Mesendoderm (in vitro differentiated cells): Measurements from ENCODE around the gene PHF2.

Experiments
- DNase-seq: peaks from one replicate; pipeline ENCODE4 v3.0.0; 2013
- H2AK5ac ChIP-seq: 2 replicates; pipeline ENCODE4 v1.6.1; 2013; ENCODE audit warnings: low read length, inconsistent platforms
- H2BK120ac ChIP-seq: 2 replicates; pipeline ENCODE4 v1.6.1; 2013; ENCODE audit warnings: low read depth, mild to moderate bottlenecking, low read length, moderate library complexity, mixed read lengths
- H2BK15ac ChIP-seq: replicated peaks from 2 replicates; pipeline ENCODE4 v1.6.1; 2013; ENCODE audit warnings: low read depth, mild to moderate bottlenecking, moderate library complexity
- H2BK5ac ChIP-seq: 2 replicates; pipeline ENCODE4 v1.6.1; 2013; ENCODE audit warnings: low read length, inconsistent platforms
- H3K18ac ChIP-seq: 2 replicates; pipeline ENCODE4 v1.6.1; 2013; ENCODE audit warnings: mild to moderate bottlenecking, low read length, mixed read lengths
- H3K23ac ChIP-seq: one replicate; pipeline ENCODE4 v1.6.1; 2013; ENCODE audit warnings: low read length
- H3K27ac ChIP-seq: 2 replicates; pipeline ENCODE4 v1.5.1; 2013; ENCODE audit warnings: low read depth, mild to moderate bottlenecking, inconsistent platforms, low read length, moderate library complexity
- H3K27me3 ChIP-seq: 2 replicates; pipeline ENCODE4 v1.6.1; 2013; ENCODE audit warnings: low read length, control low read depth, mild to moderate bottlenecking, inconsistent platforms; ENCODE audit not compliant: insufficient read depth, poor library complexity
- H3K36me3 ChIP-seq: 2 replicates; pipeline ENCODE4 v1.6.1; 2013; ENCODE audit warnings: low read length, inconsistent platforms; ENCODE audit not compliant: control insufficient read depth, insufficient read depth
- H3K4ac ChIP-seq: one replicate; pipeline ENCODE4 v1.6.1; 2013; ENCODE audit warnings: low read depth, mild to moderate bottlenecking, low read length, moderate library complexity
- H3K4me1 ChIP-seq: 2 replicates; pipeline ENCODE4 v1.6.1; 2013; ENCODE audit warnings: low read depth, low read length, inconsistent platforms; ENCODE audit not compliant: control insufficient read depth
- H3K4me2 ChIP-seq: 2 replicates; pipeline ENCODE4 v1.6.1; 2013; ENCODE audit warnings: low read length
- H3K4me3 ChIP-seq: 2 replicates; pipeline ENCODE4 v1.5.1; 2013; ENCODE audit warnings: mild to moderate bottlenecking, low read length
- H3K56ac ChIP-seq: one replicate; pipeline ENCODE4 v1.6.1; 2013; ENCODE audit warnings: low read length
- H3K79me1 ChIP-seq: 2 replicates; pipeline ENCODE4 v1.6.1; 2013; ENCODE audit warnings: low read length, inconsistent platforms
- H3K79me2 ChIP-seq: 2 replicates; pipeline ENCODE4 v1.6.1; 2013; ENCODE audit warnings: mild to moderate bottlenecking, low read length; ENCODE audit not compliant: control insufficient read depth, insufficient read depth
- H3K9ac ChIP-seq: 2 replicates; pipeline ENCODE4 v1.6.1; 2013; ENCODE audit warnings: low read length, inconsistent platforms
- H4K5ac ChIP-seq: one replicate; pipeline ENCODE4 v1.6.1; 2013; ENCODE audit warnings: low read length
- H4K8ac ChIP-seq: one replicate; pipeline ENCODE4 v1.6.1; 2013; ENCODE audit warnings: low read depth, mild to moderate bottlenecking, control low read depth, low read length, moderate library complexity
- WGBS: extraction: QIAGEN DNeasy Blood & Tissue Kit; methylation state at CpG from one replicate; pipeline ENCODE4 v1.1.7; 2013; ENCODE audit warnings: low lambda C conversion rate, missing lambda C conversion rate; ENCODE audit not compliant: insufficient coverage; ENCODE audit errors: extremely low coverage; 5-methylcytosine and 5-hydroxymethylcytosine counted together

Gene PHF2

GRCh38 chr9:93667006-93667405 lies 90.6 kb downstream of the PHF2 start:
- WGBS = no CpG with 5 or more reads among the region's 18 CpGs
- no peaks in the 10 kb centered on the region for H3K4me1 ChIP-seq

DNA sequence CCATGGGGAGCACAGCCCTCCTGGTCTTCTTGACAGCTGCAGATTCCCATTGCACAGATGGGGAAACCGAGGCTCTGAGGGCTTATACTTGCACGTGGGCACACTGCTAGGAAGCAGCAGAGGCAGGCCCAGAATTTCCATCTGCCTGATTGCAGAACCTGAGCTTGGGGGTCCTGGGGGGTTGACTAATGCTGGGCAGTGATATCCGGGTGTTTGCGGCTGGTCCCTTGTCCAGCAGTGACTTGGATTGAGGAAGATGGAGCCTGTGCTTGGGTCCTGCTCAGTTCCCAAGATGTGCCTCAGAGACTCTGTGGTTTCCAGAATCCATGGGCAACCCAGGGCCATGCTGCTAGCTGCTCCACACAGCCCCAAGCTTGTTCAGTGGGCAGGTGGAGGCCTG lies 91.2 kb downstream of the PHF2 start:
- Histone ChIP-seq H3K4ac (no peak overlapping the region), H3K56ac (no peak overlapping the region), H2BK15ac (no peak overlapping the region), H3K4me2 (no peak overlapping the region), H3K23ac (no peak overlapping the region), H4K5ac (no peak overlapping the region), H3K79me1 (no peaks in the 10 kb centered on the region), H3K27ac (no peak overlapping the region), H2BK5ac (no peak overlapping the region), H2BK120ac (no peak overlapping the region), H2AK5ac (no peak overlapping the region), H3K9ac (no peak overlapping the region), H3K36me3 (peaks cover 3% of the 10 kb centered on the region), H3K4me1 (no peaks in the 10 kb centered on the region), H3K18ac (no peak overlapping the region), H4K8ac (no peak overlapping the region), H3K79me2 (no peaks in the 10 kb centered on the region), H3K27me3 (no peaks in the 10 kb centered on the region), H3K4me3 (no peak overlapping the region)
- no peak for DNase-seq
- WGBS = no CpG with 5 or more reads among the region's 4 CpGs

More at GRCh38 chr9:93667006-93667405, 90.6 kb downstream of the PHF2 start:
- no peak for DNase-seq
- Histone ChIP-seq H2BK120ac (no peak overlapping the region), H3K4me3 (no peak overlapping the region), H3K27me3 (no peaks in the 10 kb centered on the region), H2AK5ac (no peak overlapping the region), H3K56ac (no peak overlapping the region), H3K9ac (no peak overlapping the region), H3K18ac (no peak overlapping the region), H3K27ac (no peak overlapping the region), H3K79me1 (no peaks in the 10 kb centered on the region), H4K8ac (no peak overlapping the region), H4K5ac (no peak overlapping the region), H3K4ac (no peak overlapping the region), H3K23ac (no peak overlapping the region), H2BK15ac (no peak overlapping the region), H3K36me3 (peaks cover 3% of the 10 kb centered on the region), H2BK5ac (no peak overlapping the region), H3K4me2 (no peak overlapping the region), H3K79me2 (no peaks in the 10 kb centered on the region)

GRCh38 chr9:93668261-93668871 lies 92.0 kb downstream of the PHF2 start:
- Histone ChIP-seq H2BK5ac (no peak overlapping the region), H3K27ac (no peak overlapping the region), H4K5ac (no peak overlapping the region)

DNA sequence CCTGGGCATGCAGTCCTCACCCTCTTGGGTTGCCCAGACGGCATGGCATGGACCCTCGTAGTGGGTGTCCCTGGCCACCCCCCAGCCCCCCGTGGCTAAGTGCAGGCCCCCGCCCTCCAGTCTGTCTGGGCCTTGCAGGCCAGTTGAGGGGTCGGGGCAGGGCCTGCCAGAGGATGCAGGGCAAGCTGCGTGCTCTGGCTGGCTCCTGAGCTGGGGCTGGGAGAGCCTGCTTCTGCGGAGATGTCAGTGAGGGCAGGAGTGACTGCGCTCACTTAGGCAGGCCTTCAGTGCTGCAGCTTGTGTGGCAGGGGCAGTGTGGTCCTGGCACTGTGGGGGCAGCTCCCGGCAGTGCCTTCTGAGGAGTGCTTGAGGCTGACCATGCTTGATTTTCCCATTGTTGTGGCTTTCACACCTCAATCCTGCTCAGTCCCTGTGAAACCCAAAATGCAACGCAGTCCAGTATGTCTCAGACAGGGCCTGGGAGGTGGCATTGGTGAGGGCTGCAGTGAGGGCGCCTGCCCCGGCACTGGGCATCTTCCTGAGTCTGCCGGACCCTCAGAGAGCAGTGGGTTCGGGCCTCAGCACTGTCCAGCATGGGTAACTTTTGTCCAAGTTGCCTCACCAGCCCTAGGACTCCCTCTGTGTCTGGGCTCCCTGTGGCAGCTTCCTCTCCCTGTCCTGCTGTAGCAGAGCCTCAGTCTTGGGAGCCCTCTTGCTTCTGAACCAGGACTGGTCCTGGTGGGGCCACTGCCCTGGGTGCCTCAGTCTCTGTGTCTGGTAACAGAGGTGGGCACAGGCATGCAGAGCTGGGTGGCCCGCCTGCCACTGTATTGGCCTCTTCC lies 93.0 kb downstream of the PHF2 start:
- H3K18ac ChIP-seq = no peak overlapping the region
- no peak overlapping the region for H3K4me3 ChIP-seq
- no peak overlapping the region for H3K23ac ChIP-seq
- no peaks in the 10 kb centered on the region for H3K27me3 ChIP-seq
- H4K8ac ChIP-seq = no peak overlapping the region
- H3K9ac ChIP-seq = no peak overlapping the region
- no peaks in the 10 kb centered on the region for H3K36me3 ChIP-seq
- no peak overlapping the region for H2BK15ac ChIP-seq
- DNase-seq = no peak
- no peak overlapping the region for H2BK5ac ChIP-seq
- no peak overlapping the region for H2AK5ac ChIP-seq
- H2BK120ac ChIP-seq = no peak overlapping the region
- H3K4ac ChIP-seq = no peak overlapping the region
- no peaks in the 10 kb centered on the region for H3K4me1 ChIP-seq
- no peak overlapping the region for H3K27ac ChIP-seq
- WGBS = no CpG with 5 or more reads among the region's 15 CpGs
- no peak overlapping the region for H4K5ac ChIP-seq
- no peak overlapping the region for H3K4me2 ChIP-seq
- H3K79me2 ChIP-seq = no peaks in the 10 kb centered on the region
- H3K79me1 ChIP-seq = no peaks in the 10 kb centered on the region
- no peak overlapping the region for H3K56ac ChIP-seq

More at GRCh38 chr9:93668261-93668871, 92.0 kb downstream of the PHF2 start:
- H3K4ac ChIP-seq = no peak overlapping the region
- no peak overlapping the region for H3K4me2 ChIP-seq
- H3K23ac ChIP-seq = no peak overlapping the region
- H2BK120ac ChIP-seq = no peak overlapping the region
- H3K4me1 ChIP-seq = no peaks in the 10 kb centered on the region
- DNase-seq = no peak
- WGBS = no CpG with 5 or more reads among the region's 12 CpGs
- H2BK15ac ChIP-seq = no peak overlapping the region
- H3K18ac ChIP-seq = no peak overlapping the region
- no peak overlapping the region for H3K4me3 ChIP-seq
- H3K27me3 ChIP-seq = no peaks in the 10 kb centered on the region
- H3K36me3 ChIP-seq = peaks cover 2% of the 10 kb centered on the region
- H3K79me1 ChIP-seq = no peaks in the 10 kb centered on the region
- H2AK5ac ChIP-seq = no peak overlapping the region
- H3K9ac ChIP-seq = no peak overlapping the region
- no peaks in the 10 kb centered on the region for H3K79me2 ChIP-seq
- no peak overlapping the region for H3K56ac ChIP-seq
- H4K8ac ChIP-seq = no peak overlapping the region

DNA sequence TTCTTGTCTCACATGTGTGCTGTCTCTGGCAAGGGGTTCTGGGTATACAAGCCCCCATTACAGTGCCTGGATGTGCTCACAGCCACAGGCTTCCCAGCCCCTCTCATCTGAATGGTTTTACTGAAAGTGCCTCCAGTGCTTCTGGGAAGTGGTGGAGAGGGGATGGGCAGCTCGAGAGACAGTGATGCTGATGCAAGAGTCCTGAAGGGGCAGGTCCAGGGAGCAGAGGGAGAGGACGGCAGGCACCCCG lies 93.5 kb downstream of the PHF2 start:
- no peak overlapping the region for H3K9ac ChIP-seq
- no peak overlapping the region for H2BK120ac ChIP-seq
- no peak overlapping the region for H3K27ac ChIP-seq
- H4K8ac ChIP-seq = no peak overlapping the region
- no peaks in the 10 kb centered on the region for H3K36me3 ChIP-seq
- no peak overlapping the region for H3K23ac ChIP-seq
- no CpG with 5 or more reads among the region's 3 CpGs for WGBS
- H4K5ac ChIP-seq = no peak overlapping the region
- H3K4me1 ChIP-seq = no peaks in the 10 kb centered on the region
- H3K27me3 ChIP-seq = no peaks in the 10 kb centered on the region
- no peak overlapping the region for H2BK5ac ChIP-seq
- no peak overlapping the region for H2BK15ac ChIP-seq
- DNase-seq = no peak
- no peak overlapping the region for H3K4me3 ChIP-seq
- no peak overlapping the region for H3K4me2 ChIP-seq
- no peak overlapping the region for H3K4ac ChIP-seq
- H3K56ac ChIP-seq = no peak overlapping the region
- H3K18ac ChIP-seq = no peak overlapping the region
- H3K79me1 ChIP-seq = no peaks in the 10 kb centered on the region
- H3K79me2 ChIP-seq = no peaks in the 10 kb centered on the region
- no peak overlapping the region for H2AK5ac ChIP-seq
